B cell (primary cell): ENCODE data around the gene DEFB118.

Experiments
- EZH2 ChIP-seq: IDR thresholded peaks from 2 replicates; pipeline ENCODE4 v1.6.1; 2012; ENCODE audit warnings: borderline replicate concordance, low read depth, mild to moderate bottlenecking, moderate library complexity, low read length; ENCODE audit not compliant: insufficient read depth, poor library complexity, severe bottlenecking
- TF ChIP-seq, protein P1 (sequence below): fragments of 200-600 bp; IDR thresholded peaks from one replicate; pipeline ENCODE4 v1.8.0; 2022; ENCODE audit warnings: antibody characterized with exemption, mild to moderate bottlenecking

DNA sequence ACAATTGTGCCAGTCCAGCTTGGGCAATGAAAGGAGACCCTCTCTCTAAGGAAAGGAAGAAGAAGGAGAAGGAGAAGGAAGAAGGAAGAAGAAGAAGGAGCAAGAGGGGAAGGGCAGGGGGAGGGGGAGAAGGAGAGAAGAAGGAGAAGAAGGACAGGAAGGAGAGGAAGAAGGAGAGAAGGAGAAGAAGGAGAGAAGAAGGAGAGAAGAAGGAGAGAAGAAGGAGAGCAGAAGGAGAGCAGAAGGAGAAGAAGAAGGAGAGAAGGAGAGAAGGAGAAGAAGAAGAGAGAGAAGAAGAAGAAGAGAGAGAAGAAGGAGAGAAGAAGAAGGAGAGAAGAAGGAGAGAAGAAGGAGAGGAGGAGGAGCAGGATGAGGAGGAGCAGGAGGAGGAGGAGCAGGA, 37.5 kb upstream of the DEFB118 start:
- no peak for TF ChIP-seq EZH2
- TF ChIP-seq, protein P1, sequence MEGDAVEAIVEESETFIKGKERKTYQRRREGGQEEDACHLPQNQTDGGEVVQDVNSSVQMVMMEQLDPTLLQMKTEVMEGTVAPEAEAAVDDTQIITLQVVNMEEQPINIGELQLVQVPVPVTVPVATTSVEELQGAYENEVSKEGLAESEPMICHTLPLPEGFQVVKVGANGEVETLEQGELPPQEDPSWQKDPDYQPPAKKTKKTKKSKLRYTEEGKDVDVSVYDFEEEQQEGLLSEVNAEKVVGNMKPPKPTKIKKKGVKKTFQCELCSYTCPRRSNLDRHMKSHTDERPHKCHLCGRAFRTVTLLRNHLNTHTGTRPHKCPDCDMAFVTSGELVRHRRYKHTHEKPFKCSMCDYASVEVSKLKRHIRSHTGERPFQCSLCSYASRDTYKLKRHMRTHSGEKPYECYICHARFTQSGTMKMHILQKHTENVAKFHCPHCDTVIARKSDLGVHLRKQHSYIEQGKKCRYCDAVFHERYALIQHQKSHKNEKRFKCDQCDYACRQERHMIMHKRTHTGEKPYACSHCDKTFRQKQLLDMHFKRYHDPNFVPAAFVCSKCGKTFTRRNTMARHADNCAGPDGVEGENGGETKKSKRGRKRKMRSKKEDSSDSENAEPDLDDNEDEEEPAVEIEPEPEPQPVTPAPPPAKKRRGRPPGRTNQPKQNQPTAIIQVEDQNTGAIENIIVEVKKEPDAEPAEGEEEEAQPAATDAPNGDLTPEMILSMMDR: no peak
